Fibroblast of skin of scalp (primary cell): ENCODE data around the gene AP5S1.
A peak's percentile ranks its signal among the peaks of the same experiment; 100 is the strongest.

Source experiments
- DNase-seq: peaks from one replicate; pipeline ENCODE4 v3.0.0-alpha.2; 2013

The AP5S1 gene

GRCh38 chr20:3846740-3847428 lies 26.5 kb downstream of the AP5S1 start, which contains the start of gene MAVS:
MAVS (plus strand) TSS chr20:3846834; CDS start chr20:3854625, 7,791 bp downstream.
- DNase-seq, result peak; percentile 79

DNA sequence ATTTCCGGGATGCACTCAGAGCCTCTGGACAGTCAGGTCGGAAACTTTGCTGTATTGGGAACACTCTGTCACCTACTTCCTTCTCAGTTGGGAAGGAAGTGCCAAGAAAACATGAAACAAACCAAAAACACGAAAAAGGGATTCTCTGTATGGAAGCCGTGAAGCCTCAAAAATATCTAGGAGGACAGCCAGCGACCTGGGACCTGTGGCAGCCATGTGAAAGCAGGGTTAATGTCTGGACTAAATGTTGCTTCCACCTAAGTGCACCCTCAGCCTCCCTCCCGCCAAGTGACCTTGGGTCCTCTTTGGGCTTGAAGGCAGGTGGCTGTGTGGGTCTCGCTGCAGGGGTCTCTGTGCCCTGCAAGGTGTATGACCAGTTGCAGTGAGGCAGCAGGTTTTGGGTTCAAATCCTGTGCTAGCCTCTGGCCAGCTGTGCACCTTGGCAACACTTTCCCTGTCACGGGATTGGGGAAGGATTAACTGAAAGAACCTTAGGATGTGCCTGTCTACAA lies 27.1 kb downstream of the AP5S1 start:
- peak; percentile 6 for DNase-seq

GRCh38 chr20:3848565-3848964 lies 28.2 kb downstream of the AP5S1 start:
- DNase-seq, result no peak

DNA sequence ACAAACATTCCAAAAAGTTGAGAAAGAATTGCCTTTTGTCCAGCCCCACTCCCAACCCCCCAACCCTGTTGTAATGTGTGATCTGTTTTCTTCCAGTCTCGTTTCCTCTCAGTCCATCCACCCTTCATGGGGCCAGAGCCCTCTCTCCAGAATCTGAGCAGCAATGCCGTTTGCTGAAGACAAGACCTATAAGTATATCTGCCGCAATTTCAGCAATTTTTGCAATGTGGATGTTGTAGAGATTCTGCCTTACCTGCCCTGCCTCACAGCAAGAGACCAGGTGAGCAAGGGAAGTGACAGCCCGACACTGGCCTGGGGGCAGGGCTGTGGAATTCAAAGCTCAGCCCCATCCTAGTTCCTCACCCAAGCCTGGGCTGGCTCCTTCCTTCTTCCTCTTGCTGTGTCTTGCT lies 34.1 kb downstream of the AP5S1 start:
- no peak for DNase-seq

GRCh38 chr20:3857405-3857804 lies 37.1 kb downstream of the AP5S1 start:
- no peak for DNase-seq

GRCh38 chr20:3858689-3859088 lies 38.3 kb downstream of the AP5S1 start:
- no peak for DNase-seq

DNA sequence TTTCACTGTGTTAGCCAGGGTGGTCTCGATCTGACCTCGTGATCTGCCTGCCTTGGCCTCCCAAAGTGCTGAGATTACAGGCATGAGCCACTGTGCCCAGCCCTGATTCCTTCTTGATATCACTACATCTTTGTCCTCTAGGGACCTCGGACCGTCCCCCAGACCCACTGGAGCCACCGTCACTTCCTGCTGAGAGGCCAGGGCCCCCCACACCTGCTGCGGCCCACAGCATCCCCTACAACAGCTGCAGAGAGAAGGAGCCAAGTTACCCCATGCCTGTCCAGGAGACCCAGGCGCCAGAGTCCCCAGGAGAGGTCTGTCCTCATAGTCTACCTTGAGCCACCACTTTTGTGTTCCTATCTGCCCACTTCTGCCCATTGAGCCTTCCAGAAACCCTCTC lies 40.8 kb downstream of the AP5S1 start:
- no peak for DNase-seq

GRCh38 chr20:3862333-3862732 lies 42.0 kb downstream of the AP5S1 start:
- no peak for DNase-seq

GRCh38 chr20:3863317-3863716 lies 43.0 kb downstream of the AP5S1 start:
- no peak for DNase-seq

- DNase-seq, result no peak
Measured at GRCh38 chr20:3864518-3864917, 44.2 kb downstream of the AP5S1 start.

- DNase-seq, result no peak
Measured at GRCh38 chr20:3865152-3865886, 45.0 kb downstream of the AP5S1 start.

DNA sequence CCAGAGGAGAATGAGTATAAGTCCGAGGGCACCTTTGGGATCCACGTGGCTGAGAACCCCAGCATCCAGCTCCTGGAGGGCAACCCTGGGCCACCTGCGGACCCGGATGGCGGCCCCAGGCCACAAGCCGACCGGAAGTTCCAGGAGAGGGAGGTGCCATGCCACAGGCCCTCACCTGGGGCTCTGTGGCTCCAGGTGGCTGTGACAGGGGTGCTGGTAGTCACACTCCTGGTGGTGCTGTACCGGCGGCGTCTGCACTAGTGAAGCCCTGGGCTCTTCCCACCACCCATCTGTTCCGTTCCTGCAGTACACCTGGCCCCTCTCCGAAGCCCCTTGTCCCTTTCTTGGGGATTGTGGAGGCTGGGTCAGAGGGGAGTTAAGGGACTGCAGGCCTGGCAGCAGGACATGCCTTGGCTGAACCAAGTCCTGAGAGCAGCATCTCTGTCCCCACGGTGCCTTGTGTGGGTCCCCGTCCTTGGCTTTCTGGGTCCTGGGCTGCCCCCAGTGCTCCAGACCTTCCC lies 45.6 kb downstream of the AP5S1 start:
- no peak for DNase-seq

DNA sequence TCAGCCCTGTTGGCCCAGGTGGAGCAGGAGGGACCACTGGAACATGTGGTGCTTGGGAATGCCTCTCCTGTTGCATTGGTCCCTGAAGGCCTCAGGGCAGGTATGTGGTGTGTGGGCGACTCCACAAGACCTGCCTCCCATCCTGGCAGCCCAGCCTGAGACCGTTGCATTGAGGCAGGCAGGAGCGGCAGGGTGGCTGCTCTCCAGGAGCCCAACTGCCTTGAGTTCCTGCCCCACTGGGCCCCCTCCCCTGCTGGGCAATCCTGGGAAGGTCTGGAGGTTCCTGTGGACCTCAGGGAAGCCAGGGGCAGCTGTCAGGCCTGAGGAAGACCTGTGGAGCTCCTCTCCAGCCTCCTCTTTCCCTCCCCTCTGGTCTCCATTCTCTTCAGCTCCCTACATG lies 46.1 kb downstream of the AP5S1 start:
- no peak for DNase-seq

DNA sequence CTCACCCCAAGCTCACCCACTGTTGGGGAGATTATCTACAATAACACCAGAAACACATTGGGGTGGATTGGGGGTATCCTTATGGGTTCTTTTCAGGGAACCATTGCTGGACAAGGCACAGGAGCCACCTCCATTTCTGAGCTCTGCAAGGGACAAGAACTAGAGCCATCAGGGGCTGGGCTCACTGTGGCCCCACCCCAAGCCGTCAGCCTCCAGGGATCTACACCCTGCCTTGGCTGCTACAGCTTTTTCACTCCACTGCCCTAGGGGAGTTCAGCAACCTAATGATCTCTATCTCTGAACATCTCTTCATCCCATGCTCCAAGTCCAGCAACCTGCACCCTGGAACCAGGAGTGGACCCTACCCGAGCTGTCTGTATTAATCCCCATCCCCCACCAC lies 47.5 kb downstream of the AP5S1 start:
- DNase-seq, result no peak

DNA sequence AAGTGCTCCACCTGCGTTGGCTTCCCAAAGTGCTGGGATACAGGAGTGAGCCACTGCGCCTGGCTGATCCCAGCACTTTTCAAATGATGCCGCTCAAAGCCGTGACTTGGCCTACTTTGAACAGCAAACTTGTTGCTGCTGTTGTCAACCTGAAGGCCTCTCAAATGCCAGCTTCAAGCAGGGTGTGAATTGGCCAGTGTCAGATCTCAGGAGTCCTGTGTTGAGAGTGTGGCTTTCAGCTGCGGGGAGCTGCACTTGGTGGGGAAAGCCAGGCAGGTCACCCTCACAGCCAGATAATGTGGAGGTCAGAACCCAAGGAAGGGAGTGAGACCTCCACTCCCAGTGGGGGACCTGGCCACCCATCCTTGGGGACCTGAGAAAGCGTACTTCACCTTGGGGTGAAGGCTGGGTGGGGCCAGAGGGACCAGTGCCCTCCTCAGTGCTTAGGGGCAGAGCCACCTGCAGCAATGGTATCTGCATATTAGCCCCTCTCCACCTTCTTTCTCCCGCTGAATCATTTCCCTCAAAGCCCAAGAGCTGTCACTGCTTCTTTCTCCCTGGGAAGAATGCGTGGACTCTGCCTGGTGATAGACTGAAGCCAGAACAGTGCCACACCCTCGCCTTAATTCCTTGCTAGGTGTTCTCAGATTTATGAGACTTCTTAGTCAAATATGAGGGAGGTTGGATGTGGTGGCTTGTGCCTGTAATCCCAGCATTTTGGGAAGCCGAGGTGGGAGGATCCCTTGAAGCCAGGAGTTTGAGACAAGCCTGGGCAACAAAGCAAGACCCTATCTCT lies 49.7 kb downstream of the AP5S1 start:
- no peak for DNase-seq

DNA sequence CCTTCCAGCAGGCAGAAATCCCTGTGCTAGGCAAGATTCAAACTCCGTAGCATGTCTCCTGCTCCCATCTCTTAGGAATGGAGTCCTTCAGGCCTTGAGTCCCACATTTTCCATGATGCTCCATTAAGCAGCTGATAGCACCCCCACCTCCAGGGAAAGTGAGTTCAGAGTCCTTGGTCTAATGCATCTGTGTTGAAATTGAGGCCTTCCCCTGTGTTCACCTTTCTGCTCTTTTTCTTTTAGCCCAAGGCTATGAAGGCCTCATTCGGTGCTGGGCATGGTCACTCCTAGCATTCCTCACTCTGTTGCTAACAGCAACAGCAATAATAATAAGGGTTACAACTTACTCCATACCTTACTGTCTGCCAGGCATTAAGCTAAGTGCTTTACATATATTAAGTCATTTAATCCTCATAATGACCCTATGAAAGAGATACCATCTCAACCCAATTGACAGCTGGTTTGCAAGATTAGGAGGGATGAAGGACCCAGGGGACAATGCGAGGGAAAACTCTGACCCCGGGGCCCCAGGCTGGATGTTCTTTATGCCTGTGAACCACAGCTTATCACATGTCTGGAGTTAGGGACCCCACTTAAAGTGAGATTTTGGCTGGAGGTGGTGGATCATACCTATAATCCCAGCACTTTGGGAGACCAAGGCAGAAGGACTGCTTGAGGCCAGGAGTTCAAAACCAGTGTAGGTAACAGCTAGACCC lies 51.4 kb downstream of the AP5S1 start:
- DNase-seq, result no peak

DNA sequence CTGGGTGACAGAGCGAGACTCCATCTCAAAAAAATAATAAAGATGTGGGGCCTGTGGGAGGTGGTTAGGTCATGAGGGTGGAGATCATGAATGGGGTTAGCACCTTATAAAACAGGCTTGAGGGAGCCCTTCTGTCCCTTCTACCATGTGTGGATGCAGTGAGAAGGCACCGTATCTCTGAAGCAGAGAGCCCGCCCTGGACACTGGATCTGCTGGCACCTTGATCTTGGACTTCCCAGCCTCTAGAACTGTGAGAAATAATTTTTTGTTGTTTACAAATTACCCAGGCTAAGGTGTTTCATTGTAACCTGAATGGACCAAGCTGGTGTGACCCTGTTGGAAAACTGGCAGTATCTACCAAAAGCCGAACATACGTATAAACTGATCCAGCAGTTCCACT lies 53.2 kb downstream of the AP5S1 start:
- no peak for DNase-seq

DNA sequence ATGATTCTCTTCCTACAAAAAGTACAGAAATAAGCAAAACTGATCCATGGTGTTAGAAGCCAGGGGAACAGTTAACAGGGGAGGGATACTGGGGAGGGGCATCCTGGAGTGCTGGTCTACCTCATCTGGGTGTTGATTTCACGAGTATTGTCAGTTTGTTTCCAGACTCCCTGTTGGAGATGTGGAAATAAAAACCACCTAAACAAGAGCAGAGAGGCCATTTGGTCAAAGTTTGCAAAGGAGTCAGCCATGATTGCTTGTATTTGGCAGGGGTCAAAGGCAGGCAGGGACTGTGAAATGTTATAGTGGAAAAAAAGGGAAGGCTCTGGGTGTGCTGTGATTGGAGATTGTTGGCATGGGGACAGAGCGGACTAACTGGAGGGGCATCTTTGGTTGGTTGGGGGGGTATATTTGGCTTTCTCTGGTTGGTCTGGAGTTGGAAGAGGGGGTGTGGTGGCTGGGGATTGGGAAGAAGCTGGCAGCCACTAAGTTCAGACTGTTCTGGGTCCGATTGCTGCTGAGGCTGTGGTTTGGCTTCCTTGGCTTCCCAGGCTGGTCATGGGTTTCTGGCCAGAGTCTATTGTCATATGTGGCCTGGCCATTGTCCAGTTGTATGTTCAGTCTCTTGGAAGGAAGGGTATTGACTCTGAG lies 54.0 kb downstream of the AP5S1 start:
- DNase-seq, result no peak

GRCh38 chr20:3875378-3875974 lies 55.1 kb downstream of the AP5S1 start:
- DNase-seq, result no peak

DNA sequence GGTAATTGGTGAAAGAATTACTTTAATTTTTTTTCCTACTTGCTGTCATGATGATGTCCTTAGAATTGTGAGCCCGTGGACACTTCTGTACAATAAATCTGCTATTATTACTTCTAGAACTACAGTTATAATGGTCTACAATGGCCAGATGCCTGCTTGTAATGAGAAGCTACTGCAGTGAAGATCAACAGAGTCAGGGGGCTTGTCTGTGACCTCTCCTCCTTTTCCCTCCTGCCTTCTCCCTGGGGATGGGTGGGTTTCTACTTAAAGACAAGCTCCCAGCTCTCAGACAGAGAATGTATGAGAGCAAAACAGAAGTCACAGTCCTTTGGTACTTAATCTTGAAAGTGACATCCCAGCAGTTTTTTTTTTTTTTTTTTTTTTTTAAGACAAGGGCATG lies 55.7 kb downstream of the AP5S1 start:
- no peak for DNase-seq

- DNase-seq, result no peak
Measured at GRCh38 chr20:3876676-3877075, 56.3 kb downstream of the AP5S1 start.
